ENCODE results near the gene SPRR3. TPM values are rescaled to one million over a fixed set of nuclear protein-coding genes. Genes with fewer than 3 reads are reported as not detected.

The SPRR3 gene
- polyA plus RNA-seq, 3 donors: not detected

GRCh38 chr1:152976688-152977087 lies 24.9 kb upstream of the SPRR3 start:
- Histone ChIP-seq H3K79me2 (ENCODE audit: insufficient read depth, low read length) (no peaks in the 10 kb centered on the region), H3K9me3 (replicated peaks in 1 of 2; ENCODE audit: control insufficient read depth in 1 of 2, insufficient read depth in 1 of 2, low read length in 2 of 2) (no peaks in the 10 kb centered on the region), H3K9ac (ENCODE audit: insufficient read depth, low read length, poor library complexity, severe bottlenecking) (no peak overlapping the region), H3K27ac (ENCODE audit: low read depth in 1 of 2, low read length in 2 of 2) (no peak overlapping the region), H4K20me1 (ENCODE audit: insufficient read depth, low read length) (no peaks in the 10 kb centered on the region), H3K36me3 (replicated peaks in 1 of 2; ENCODE audit: control insufficient read depth in 1 of 2, insufficient read depth in 2 of 2, low read length in 2 of 2) (no peaks in the 10 kb centered on the region), H2AFZ (ENCODE audit: insufficient read depth, low read depth, low read length, poor library complexity, severe bottlenecking) (no peak overlapping the region), H3K4me1 (ENCODE audit: control insufficient read depth in 1 of 2, insufficient read depth in 2 of 2, low read length in 2 of 2) (no peaks in the 10 kb centered on the region), H3K4me2 (replicated peaks; ENCODE audit: extremely low read depth, low read length, poor library complexity, severe bottlenecking) (no peak overlapping the region), H3K4me3 (replicated peaks in 1 of 3; ENCODE audit: low read depth in 2 of 3, low read length in 3 of 3) (no peak overlapping the region), H3K27me3 (ENCODE audit: control insufficient read depth in 2 of 2, insufficient read depth in 2 of 2, low read length in 2 of 2) (no peaks in the 10 kb centered on the region)
- Mint-ChIP-seq H3K27ac (no peak overlapping the region), H3K27me3 (ENCODE audit: low read depth in 3 of 3) (peaks cover 0 to 7% (median 5%) of the 10 kb centered on the region in 3 donors), H3K4me3 (no peak overlapping the region), H3K4me1 (no peaks in the 10 kb centered on the region), H3K36me3 (no peaks in the 10 kb centered on the region), H3K9me3 (peaks cover 0 to 4% (median 0%) of the 10 kb centered on the region in 7 donors)
- no peak for DNase-seq
- no peak for TF ChIP-seq CTCF (IDR thresholded peaks at IDR 0.05)
- WGBS (ENCODE audit: insufficient coverage): no CpG with 5 or more reads among the region's 1 CpG
- intact Hi-C loops (cut with micrococcal nuclease): no loop called here

- Mint-ChIP-seq H3K4me3 (no peak overlapping the region), H3K36me3 (no peaks in the 10 kb centered on the region), H3K27ac (no peak overlapping the region), H3K27me3 (ENCODE audit: low read depth in 3 of 3) (peaks cover 0 to 9% (median 7%) of the 10 kb centered on the region in 3 donors), H3K9me3 (peaks cover 0 to 5% (median 0%) of the 10 kb centered on the region in 7 donors), H3K4me1 (no peaks in the 10 kb centered on the region)
- no peaks in the 10 kb centered on the region for H3K4me1 ChIP-seq (ENCODE audit: control insufficient read depth in 1 of 2, insufficient read depth in 2 of 2, low read length in 2 of 2)
- H3K4me2 ChIP-seq (replicated peaks; ENCODE audit: extremely low read depth, low read length, poor library complexity, severe bottlenecking): no peak overlapping the region
- H3K9ac ChIP-seq (ENCODE audit: insufficient read depth, low read length, poor library complexity, severe bottlenecking): no peak overlapping the region
- intact Hi-C loops (cut with micrococcal nuclease): no loop called here
- TF ChIP-seq CTCF (IDR thresholded peaks at IDR 0.05): no peak
- no peaks in the 10 kb centered on the region for H3K79me2 ChIP-seq (ENCODE audit: insufficient read depth, low read length)
- no peaks in the 10 kb centered on the region for H3K27me3 ChIP-seq (ENCODE audit: control insufficient read depth in 2 of 2, insufficient read depth in 2 of 2, low read length in 2 of 2)
- H2AFZ ChIP-seq (ENCODE audit: insufficient read depth, low read depth, low read length, poor library complexity, severe bottlenecking): no peak overlapping the region
- no peaks in the 10 kb centered on the region for H4K20me1 ChIP-seq (ENCODE audit: insufficient read depth, low read length)
- H3K27ac ChIP-seq (ENCODE audit: low read depth in 1 of 2, low read length in 2 of 2): no peak overlapping the region
- no peak overlapping the region for H3K4me3 ChIP-seq (replicated peaks in 1 of 3; ENCODE audit: low read depth in 2 of 3, low read length in 3 of 3)
- DNase-seq: no peak
- H3K9me3 ChIP-seq (replicated peaks in 1 of 2; ENCODE audit: control insufficient read depth in 1 of 2, insufficient read depth in 1 of 2, low read length in 2 of 2): no peaks in the 10 kb centered on the region
- no peaks in the 10 kb centered on the region for H3K36me3 ChIP-seq (replicated peaks in 1 of 2; ENCODE audit: control insufficient read depth in 1 of 2, insufficient read depth in 2 of 2, low read length in 2 of 2)
Measured at GRCh38 chr1:152977614-152978013, 23.9 kb upstream of the SPRR3 start.

Measured in CD14-positive monocyte (primary cell).